ENCODE measurements around the gene EZH2. TPM values are rescaled to one million over a fixed set of nuclear protein-coding genes. Genes with fewer than 3 reads are reported as not detected.

The EZH2 gene
- total and polyA plus RNA-seq, 4 donors, result 2.0 to 21.3 (median 2.5) TPM

- no peak overlapping the region for H3K27ac ChIP-seq (ENCODE audit: low read depth in 1 of 2, low read length in 2 of 2)
- no peak for DNase-seq (ENCODE audit: low spot score)
- H3K4me1 ChIP-seq (ENCODE audit: control insufficient read depth in 4 of 4, insufficient read depth in 4 of 4, low read length in 3 of 4), result no peaks in the 10 kb centered on the region
- no peak overlapping the region for H3K9ac ChIP-seq (ENCODE audit: low read depth in 1 of 2, low read length in 2 of 2)
- peaks cover 24 to 83% (median 75%) of the 10 kb centered on the region in 4 donors for H3K36me3 ChIP-seq (ENCODE audit: control insufficient read depth in 4 of 4, insufficient read depth in 3 of 4, low read depth in 1 of 4, low read length in 3 of 4)
- no peaks in the 10 kb centered on the region for H3K9me3 ChIP-seq (ENCODE audit: control insufficient read depth in 4 of 4, low read length in 3 of 4)
- H3K4me3 ChIP-seq (ENCODE audit: low read depth in 1 of 3, low read length in 3 of 3), result no peak overlapping the region
- TF ChIP-seq RAD21 (IDR thresholded peaks at IDR 0.05) (no peak), TAF1 (conservative IDR thresholded peaks at IDR 0.05) (no peak), FOXA2 (IDR thresholded peaks at IDR 0.05) (no peak)
- 100% methylated on average over 1 of the region's 1 CpG for WGBS
- H3K27me3 ChIP-seq (ENCODE audit: control insufficient read depth in 4 of 4, insufficient read depth in 4 of 4, low read length in 3 of 4), result no peaks in the 10 kb centered on the region
Measured at GRCh38 chr7:148793590-148793989, 90.5 kb downstream of the EZH2 start.

- peaks cover 22 to 84% (median 76%) of the 10 kb centered on the region in 4 donors for H3K36me3 ChIP-seq (ENCODE audit: control insufficient read depth in 4 of 4, insufficient read depth in 3 of 4, low read depth in 1 of 4, low read length in 3 of 4)
- H3K27ac ChIP-seq (ENCODE audit: low read depth in 1 of 2, low read length in 2 of 2), result no peak overlapping the region
- H3K9ac ChIP-seq (ENCODE audit: low read depth in 1 of 2, low read length in 2 of 2), result no peak overlapping the region
- no peak overlapping the region for H3K4me3 ChIP-seq (ENCODE audit: low read depth in 1 of 3, low read length in 3 of 3)
- DNase-seq (ENCODE audit: low spot score), result no peak
- TF ChIP-seq EGR1 (IDR thresholded peaks at IDR 0.05; ENCODE audit: low read depth in 2 of 2) (no peak), MAX (IDR thresholded peaks at IDR 0.05) (no peak), ZBTB33 (IDR thresholded peaks at IDR 0.05) (no peak), HNF4A (conservative IDR thresholded peaks at IDR 0.05) (no peak), FOXA1 (IDR thresholded peaks at IDR 0.05) (no peak), CTCF (IDR thresholded peaks at IDR 0.05; ENCODE audit: low read depth, low read length, missing input control) (no peak), RXRA (IDR thresholded peaks at IDR 0.05) (no peak), GABPA (IDR thresholded peaks at IDR 0.05 in 1 of 2, conservative IDR thresholded peaks at IDR 0.05 in 1 of 2) (no peak), HNF4G (IDR thresholded peaks at IDR 0.05) (no peak), FOXA2 (IDR thresholded peaks at IDR 0.05) (no peak), TAF1 (conservative IDR thresholded peaks at IDR 0.05) (no peak), NR2F2 (IDR thresholded peaks at IDR 0.05) (no peak), JUND (IDR thresholded peaks at IDR 0.05) (no peak), SP1 (IDR thresholded peaks at IDR 0.05) (no peak), YY1 (IDR thresholded peaks at IDR 0.05) (no peak), REST (IDR thresholded peaks at IDR 0.05) (no peak), RAD21 (IDR thresholded peaks at IDR 0.05) (no peak), ATF3 (IDR thresholded peaks at IDR 0.05) (no peak)
- H3K9me3 ChIP-seq (ENCODE audit: control insufficient read depth in 4 of 4, low read length in 3 of 4), result no peaks in the 10 kb centered on the region
- no peaks in the 10 kb centered on the region for H3K27me3 ChIP-seq (ENCODE audit: control insufficient read depth in 4 of 4, insufficient read depth in 4 of 4, low read length in 3 of 4)
- WGBS, result 94% methylated on average over 15 of the region's 15 CpGs
- H3K4me1 ChIP-seq (ENCODE audit: control insufficient read depth in 4 of 4, insufficient read depth in 4 of 4, low read length in 3 of 4), result no peaks in the 10 kb centered on the region
Measured at GRCh38 chr7:148791546-148791945, 92.5 kb downstream of the EZH2 start.

Measured in liver (tissue), 9 donors.